GM23248 (cell line): Measurements from ENCODE around the gene PAQR6. TPM values are rescaled to one million over a fixed set of nuclear protein-coding genes. Genes with fewer than 3 reads are reported as not detected.

Experiments
- DNase-seq: peaks from one replicate; pipeline ENCODE4 v3.0.0-alpha.2; 2015
- H2AFZ ChIP-seq: fragments of 200-600 bp; sonication (generic); 2 replicates; pipeline ENCODE4 v1.6.1; 2016; ENCODE audit warnings: antibody characterized with exemption
- H3F3A ChIP-seq: fragments of 200-600 bp; sonication (generic); 2 replicates; pipeline ENCODE4 v1.6.1; 2016; ENCODE audit warnings: mild to moderate bottlenecking, antibody characterized with exemption, mixed run types; ENCODE audit not compliant: insufficient read depth
- H3K27ac ChIP-seq: fragments of 200-600 bp; sonication (generic); 2 replicates; pipeline ENCODE4 v1.5.1; 2016; ENCODE audit warnings: mild to moderate bottlenecking
- H3K27me3 ChIP-seq: fragments of 200-600 bp; sonication (generic); replicated peaks from 2 replicates; pipeline ENCODE4 v1.6.1; 2016; ENCODE audit warnings: mild to moderate bottlenecking; ENCODE audit not compliant: insufficient read depth
- H3K36me3 ChIP-seq: fragments of 200-600 bp; sonication (generic); 2 replicates; pipeline ENCODE4 v1.6.1; 2016; ENCODE audit warnings: low read depth, mild to moderate bottlenecking
- H3K4me1 ChIP-seq: fragments of 200-600 bp; sonication (generic); 2 replicates; pipeline ENCODE4 v1.6.1; 2016; ENCODE audit warnings: mild to moderate bottlenecking; ENCODE audit not compliant: insufficient read depth
- H3K4me2 ChIP-seq: fragments of 200-600 bp; sonication (generic); one replicate; pipeline ENCODE4 v1.6.1; 2016; ENCODE audit warnings: mild to moderate bottlenecking; ENCODE audit not compliant: unreplicated experiment
- H3K4me3 ChIP-seq: fragments of 200-600 bp; sonication (generic); 2 replicates; pipeline ENCODE4 v1.5.1; 2016; ENCODE audit warnings: mild to moderate bottlenecking
- H3K79me2 ChIP-seq: fragments of 200-600 bp; sonication (generic); 2 replicates; pipeline ENCODE4 v1.6.1; 2016; ENCODE audit warnings: mild to moderate bottlenecking; ENCODE audit not compliant: insufficient read depth
- H3K9ac ChIP-seq: fragments of 200-600 bp; sonication (generic); 2 replicates; pipeline ENCODE4 v1.6.1; 2016; ENCODE audit warnings: mild to moderate bottlenecking
- H3K9me2 ChIP-seq: fragments of 200-600 bp; sonication (generic); 2 replicates; pipeline ENCODE4 v1.6.1; 2016; ENCODE audit warnings: mixed run types, mild to moderate bottlenecking, moderate library complexity; ENCODE audit not compliant: insufficient read depth
- H3K9me3 ChIP-seq: fragments of 200-600 bp; sonication (generic); one replicate; pipeline ENCODE4 v1.6.1; 2017; ENCODE audit warnings: low read depth
- H4K20me1 ChIP-seq: fragments of 200-600 bp; sonication (generic); 2 replicates; pipeline ENCODE4 v1.6.0; 2016; ENCODE audit not compliant: insufficient read depth
- EZH2 ChIP-seq: fragments of 200-600 bp; sonication (generic); IDR thresholded peaks from 2 replicates; pipeline ENCODE4 v1.6.1; 2018; ENCODE audit warnings: antibody characterized with exemption, mild to moderate bottlenecking; ENCODE audit not compliant: insufficient read depth, poor library complexity, severe bottlenecking
- EZH2phosphoT487 ChIP-seq: fragments of 200-600 bp; sonication (generic); IDR thresholded peaks from 2 replicates; pipeline ENCODE4 v1.6.1; 2018; ENCODE audit warnings: antibody characterized with exemption, moderate library complexity, mild to moderate bottlenecking, low read depth; ENCODE audit not compliant: insufficient read depth
- WGBS, 2 experiments: methylation state at CpG; one replicate each; pipeline ENCODE4 v1.1.6; 2015 to 2017; ENCODE audit warnings: low lambda C conversion rate in 2 of 2, low coverage in 1 of 2; ENCODE audit errors: missing lambda C conversion rate in 2 of 2; 5-methylcytosine and 5-hydroxymethylcytosine counted together
- in situ Hi-C: fragments of 300-500 bp; cut with MboI; formaldehyde crosslinking; loops from 2 replicates; pipeline ENCODE4 v1.15.0; 2020
- polyA plus RNA-seq: library from polyadenylated mRNA; unstranded; fragments of >200 nt; fragmentation: Nextera tagmentation; extraction: Ambion mirVana; gene quantifications from 2 replicates; pipeline ENCODE4 v1.2.1, GENCODE V29; 2016
- total RNA-seq: library from RNA; depleted of rRNA; stranded (reverse); fragments of >200 nt; shearing (Covaris generic); gene quantifications from 2 replicates; pipeline ENCODE4 v1.2.3, GENCODE V29; 2014

The PAQR6 gene
- total and polyA plus RNA-seq, 2 experiments from 2014 or later, result 0.54 to 0.81 TPM

- Histone ChIP-seq H3K27me3 (no peaks in the 10 kb centered on the region), H3K4me1 (peaks cover 32% of the 10 kb centered on the region), H3K4me2 (peak overlapping the region; percentile 23), H3K27ac (peak overlapping the region; percentile 61), H3K36me3 (peaks cover 7% of the 10 kb centered on the region; the same call in 1 of the 2 replicates), H3K4me3 (no peak overlapping the region), H3K9me3 (no peaks in the 10 kb centered on the region), H3K9me2 (no peaks in the 10 kb centered on the region), H3K9ac (no peak overlapping the region), H3F3A (peaks cover 30% of the 10 kb centered on the region), H4K20me1 (peaks cover 4% of the 10 kb centered on the region; the same call in 1 of the 2 replicates), H3K79me2 (peaks cover 51% of the 10 kb centered on the region), H2AFZ (peak overlapping the region; percentile 37; the same call in 1 of the 2 replicates)
- 19 to 27% methylated on average over 4 of the region's 4 CpGs for WGBS, 2 experiments
- DNase-seq, result peak; percentile 74
- in situ Hi-C loops, result no loop called here
- no peak for TF ChIP-seq EZH2phosphoT487
Measured at GRCh38 chr1:156284757-156285156, 36.9 kb upstream of the PAQR6 start.

- peak within 1 kb of the TSS; percentile 89 for H3K4me2 ChIP-seq
- peaks cover 32% of the 10 kb centered on the region for H3K4me1 ChIP-seq
- H3F3A ChIP-seq, result peaks cover 30% of the 10 kb centered on the region
- TF ChIP-seq EZH2phosphoT487 (no peak), EZH2 (no peak)
- 81 to 83% methylated on average over 7 of the region's 7 CpGs for WGBS, 2 experiments
- H3K4me3 ChIP-seq, result peak within 1 kb of the TSS; percentile 94
- no peaks in the 10 kb centered on the region for H3K27me3 ChIP-seq
- H4K20me1 ChIP-seq, result peaks cover 4% of the 10 kb centered on the region; the same call in 1 of the 2 replicates
- peak within 1 kb of the TSS; percentile 93 for H3K9ac ChIP-seq
- H3K9me2 ChIP-seq, result no peaks in the 10 kb centered on the region
- in situ Hi-C loops, result no loop called here
- peak within 1 kb of the TSS; percentile 80 for H3K27ac ChIP-seq
- no peaks in the 10 kb centered on the region for H3K9me3 ChIP-seq
- no peak for DNase-seq
- H3K79me2 ChIP-seq, result peaks cover 51% of the 10 kb centered on the region
- peak within 1 kb of the TSS; percentile 88 for H2AFZ ChIP-seq
- H3K36me3 ChIP-seq, result peaks cover 7% of the 10 kb centered on the region; the same call in 1 of the 2 replicates
Measured at GRCh38 chr1:156284112-156284511, 36.3 kb upstream of the PAQR6 start, which contains the start of gene TMEM79. TMEM79 (plus strand) TSS chr1:156284325; CDS start chr1:156285227, 902 bp downstream.

GRCh38 chr1:156283521-156283920 is 35.7 kb upstream of the PAQR6 start:
- H3K36me3 ChIP-seq, result peaks cover 1% of the 10 kb centered on the region; the same call in 1 of the 2 replicates
- no peak for DNase-seq
- H3K9ac ChIP-seq, result peak overlapping the region; percentile 93
- no peaks in the 10 kb centered on the region for H3K9me2 ChIP-seq
- H3K79me2 ChIP-seq, result peaks cover 51% of the 10 kb centered on the region
- no peaks in the 10 kb centered on the region for H3K9me3 ChIP-seq
- 51 to 71% methylated on average over 1 of the region's 1 CpG for WGBS, 2 experiments
- peak overlapping the region; percentile 94 for H3K4me3 ChIP-seq
- H3K4me2 ChIP-seq, result peak overlapping the region; percentile 89
- peaks cover 4% of the 10 kb centered on the region; the same call in 1 of the 2 replicates for H4K20me1 ChIP-seq
- H3F3A ChIP-seq, result peaks cover 30% of the 10 kb centered on the region
- in situ Hi-C loops, result no loop called here
- peaks cover 32% of the 10 kb centered on the region for H3K4me1 ChIP-seq
- TF ChIP-seq EZH2phosphoT487 (no peak), EZH2 (no peak)
- no peaks in the 10 kb centered on the region for H3K27me3 ChIP-seq
- peak overlapping the region; percentile 80 for H3K27ac ChIP-seq
- H2AFZ ChIP-seq, result peak overlapping the region; percentile 88

GRCh38 chr1:156282479-156283222 is 34.8 kb upstream of the PAQR6 start, which contains the start of gene SMG5:
SMG5 (minus strand) TSS chr1:156282825; CDS start chr1:156282680, 145 bp downstream.
- TF ChIP-seq EZH2phosphoT487, result no peak
- TF ChIP-seq EZH2, result no peak
- Histone ChIP-seq H3K9me3 (no peaks in the 10 kb centered on the region), H3F3A (peaks cover 30% of the 10 kb centered on the region)

More at GRCh38 chr1:156282479-156283222, 34.8 kb upstream of the PAQR6 start, which contains the start of gene SMG5:
- peak within 1 kb of the TSS; percentile 80 for H3K27ac ChIP-seq
- WGBS, 2 experiments, result 1% methylated on average over 49 to 50 of the region's 50 CpGs
- in situ Hi-C loops, result no loop called here
- DNase-seq, result peak; percentile 99
- peak within 1 kb of the TSS; percentile 88 for H2AFZ ChIP-seq
- H3K9ac ChIP-seq, result peak within 1 kb of the TSS; percentile 93
- peaks cover 57% of the 10 kb centered on the region for H3K79me2 ChIP-seq
- H3K9me2 ChIP-seq, result no peaks in the 10 kb centered on the region
- peaks cover 32% of the 10 kb centered on the region for H3K4me1 ChIP-seq
- peaks cover 4% of the 10 kb centered on the region; the same call in 1 of the 2 replicates for H3K36me3 ChIP-seq
- peaks cover 4% of the 10 kb centered on the region; the same call in 1 of the 2 replicates for H4K20me1 ChIP-seq
- peak within 1 kb of the TSS; percentile 94 for H3K4me3 ChIP-seq
- peak within 1 kb of the TSS; percentile 89 for H3K4me2 ChIP-seq
- no peaks in the 10 kb centered on the region for H3K27me3 ChIP-seq
